ENCODE data around the gene ACTR5. TPM values are rescaled to one million over a fixed set of nuclear protein-coding genes. Genes with fewer than 3 reads are reported as not detected.

The ACTR5 gene
- total RNA-seq, 2 donors from 2014 or later = 7.9 to 11.2 TPM

DNA sequence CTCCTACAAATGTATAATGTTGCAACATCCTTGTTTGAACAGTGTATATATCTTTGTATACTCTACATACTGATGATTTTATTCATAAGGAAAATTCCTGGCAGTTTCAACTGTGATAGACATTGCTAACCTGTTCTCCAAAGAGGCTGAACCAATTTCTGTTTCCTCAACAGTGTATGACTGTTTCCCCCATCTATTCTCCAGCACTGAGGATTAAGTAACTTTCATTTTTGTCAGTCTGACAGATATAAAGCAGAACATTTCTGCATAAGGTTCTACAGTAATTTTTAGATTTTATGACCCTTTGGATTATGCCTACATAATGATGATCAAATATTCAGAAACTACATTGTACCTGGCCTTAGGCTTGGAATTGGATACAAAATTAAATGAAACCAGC is 67.2 kb downstream of the ACTR5 start:
- Mint-ChIP-seq H3K27me3 (ENCODE audit: insufficient read depth) (no peaks in the 10 kb centered on the region), H3K4me1 (peaks cover 6% of the 10 kb centered on the region), H3K27ac (no peak overlapping the region), H3K4me3 (no peak overlapping the region), H3K36me3 (ENCODE audit: low read depth) (peaks cover 13% of the 10 kb centered on the region), H3K9me3 (no peaks in the 10 kb centered on the region)
- Histone ChIP-seq H3K4me3 (ENCODE audit: low read length) (no peak overlapping the region), H3K9me3 (ENCODE audit: control insufficient read depth, low read length) (no peaks in the 10 kb centered on the region), H3K4me1 (ENCODE audit: control insufficient read depth, insufficient read depth, low read length) (no peaks in the 10 kb centered on the region), H3K9ac (ENCODE audit: extremely low read depth, low read length, poor library complexity, severe bottlenecking) (no peak overlapping the region), H3K36me3 (ENCODE audit: control insufficient read depth, insufficient read depth, low read length) (peaks cover 14% of the 10 kb centered on the region), H3K27ac (ENCODE audit: low read depth, low read length) (no peak overlapping the region), H3K27me3 (ENCODE audit: control insufficient read depth, insufficient read depth, low read length, poor library complexity, severe bottlenecking) (no peaks in the 10 kb centered on the region)
- no peak for DNase-seq
- TF ChIP-seq, protein P1, sequence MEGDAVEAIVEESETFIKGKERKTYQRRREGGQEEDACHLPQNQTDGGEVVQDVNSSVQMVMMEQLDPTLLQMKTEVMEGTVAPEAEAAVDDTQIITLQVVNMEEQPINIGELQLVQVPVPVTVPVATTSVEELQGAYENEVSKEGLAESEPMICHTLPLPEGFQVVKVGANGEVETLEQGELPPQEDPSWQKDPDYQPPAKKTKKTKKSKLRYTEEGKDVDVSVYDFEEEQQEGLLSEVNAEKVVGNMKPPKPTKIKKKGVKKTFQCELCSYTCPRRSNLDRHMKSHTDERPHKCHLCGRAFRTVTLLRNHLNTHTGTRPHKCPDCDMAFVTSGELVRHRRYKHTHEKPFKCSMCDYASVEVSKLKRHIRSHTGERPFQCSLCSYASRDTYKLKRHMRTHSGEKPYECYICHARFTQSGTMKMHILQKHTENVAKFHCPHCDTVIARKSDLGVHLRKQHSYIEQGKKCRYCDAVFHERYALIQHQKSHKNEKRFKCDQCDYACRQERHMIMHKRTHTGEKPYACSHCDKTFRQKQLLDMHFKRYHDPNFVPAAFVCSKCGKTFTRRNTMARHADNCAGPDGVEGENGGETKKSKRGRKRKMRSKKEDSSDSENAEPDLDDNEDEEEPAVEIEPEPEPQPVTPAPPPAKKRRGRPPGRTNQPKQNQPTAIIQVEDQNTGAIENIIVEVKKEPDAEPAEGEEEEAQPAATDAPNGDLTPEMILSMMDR (conservative IDR thresholded peaks at IDR 0.05) = no peak

- Mint-ChIP-seq H3K9me3 (peaks cover 2% of the 10 kb centered on the region), H3K27me3 (ENCODE audit: insufficient read depth) (no peaks in the 10 kb centered on the region), H3K4me3 (no peak overlapping the region), H3K36me3 (ENCODE audit: low read depth) (peaks cover 11% of the 10 kb centered on the region), H3K27ac (no peak overlapping the region), H3K4me1 (peaks cover 3% of the 10 kb centered on the region)
- no peaks in the 10 kb centered on the region for H3K36me3 ChIP-seq (ENCODE audit: control insufficient read depth, insufficient read depth, low read length)
- WGBS, 2 experiments (ENCODE audit: insufficient coverage in 1 of 2, insufficient read length in 1 of 2) = 84 to 91% methylated on average over 6 to 9 of the region's 9 CpGs
- no peaks in the 10 kb centered on the region for H3K9me3 ChIP-seq (ENCODE audit: control insufficient read depth, low read length)
- no peak overlapping the region for H3K4me3 ChIP-seq (ENCODE audit: low read length)
- no peak overlapping the region for H3K9ac ChIP-seq (ENCODE audit: extremely low read depth, low read length, poor library complexity, severe bottlenecking)
- H3K4me1 ChIP-seq (ENCODE audit: control insufficient read depth, insufficient read depth, low read length) = no peaks in the 10 kb centered on the region
- no peak overlapping the region for H3K27ac ChIP-seq (ENCODE audit: low read depth, low read length)
- DNase-seq = no peak
- TF ChIP-seq, protein P1 (conservative IDR thresholded peaks at IDR 0.05) = no peak
- no peaks in the 10 kb centered on the region for H3K27me3 ChIP-seq (ENCODE audit: control insufficient read depth, insufficient read depth, low read length, poor library complexity, severe bottlenecking)
These were observed 70.1 kb downstream of the ACTR5 start for GRCh38 chr20:38818113-38819065.

Other genes with a start within 250 kb of the ACTR5 start
- gene ADIG, start 167.3 kb upstream of the ACTR5 start, total RNA-seq = not detected
- 10 to 100 TPM in 1 of 2 donors, 1 to 10 TPM in 1; 5.5 to 18.5 TPM for gene ARHGAP40, start 146.7 kb upstream of the ACTR5 start, total RNA-seq
- not detected for gene SLC32A1, start 24.0 kb upstream of the ACTR5 start, total RNA-seq
- 10 to 100 TPM in 1 of 2 donors, 1 to 10 TPM in 1; 6.7 to 15.3 TPM for gene PPP1R16B, start 57.2 kb downstream of the ACTR5 start, total RNA-seq
- 10 to 100 TPM; 34.8 to 39.9 TPM for gene FAM83D, start 178.0 kb downstream of the ACTR5 start, total RNA-seq
- 10 to 100 TPM; 12.2 to 16.1 TPM for gene DHX35, start 213.9 kb downstream of the ACTR5 start, total RNA-seq